Measurements from ENCODE around the gene NAA60.
"Not testable (repeated sequence)": the region's sequence is repeated elsewhere in the genome, so short reads cannot be mapped to it uniquely, and the experiment has no call there.

Gene NAA60

DNA sequence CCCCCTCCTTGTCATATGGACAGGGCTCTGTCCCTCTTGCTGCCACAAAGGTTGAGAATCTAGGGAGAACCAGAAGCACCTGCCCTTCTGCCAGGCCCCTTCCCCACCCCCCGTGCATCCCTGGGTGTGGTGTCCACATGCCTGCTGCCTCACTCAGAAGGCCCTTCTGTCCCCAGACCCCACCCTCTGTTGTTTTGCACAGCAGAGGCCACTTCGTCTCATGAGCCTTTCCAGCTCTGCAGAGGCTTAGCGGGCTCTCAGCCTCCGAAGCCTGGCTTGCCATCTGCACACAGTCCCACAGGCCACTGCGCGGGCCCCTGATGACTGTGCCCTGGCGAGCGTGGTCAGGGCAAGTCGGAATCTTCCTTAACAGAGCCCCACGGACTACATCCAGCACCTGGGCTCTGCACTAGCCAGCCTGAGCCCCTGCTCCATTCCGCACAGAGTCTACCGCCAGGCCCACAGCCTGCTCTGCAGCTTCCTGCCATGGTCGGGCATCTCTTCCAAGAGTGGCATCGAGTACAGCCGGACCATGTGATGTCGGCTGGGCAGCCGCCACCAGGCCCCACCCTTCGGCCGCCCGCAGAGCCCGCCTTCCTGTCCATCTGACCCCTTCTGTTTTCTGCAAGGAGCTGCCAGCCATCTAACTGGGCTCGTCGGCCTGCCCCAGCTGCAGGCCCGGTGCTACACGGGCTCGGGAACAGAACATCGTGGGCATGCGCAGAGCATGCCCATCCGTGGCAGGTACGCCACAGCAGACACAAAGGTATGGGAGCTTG is 41.0 kb downstream of the NAA60 start:
- no peak for DNase-seq

GRCh38 chr16:3485097-3485745 is 41.7 kb downstream of the NAA60 start:
- DNase-seq: no peak

DNA sequence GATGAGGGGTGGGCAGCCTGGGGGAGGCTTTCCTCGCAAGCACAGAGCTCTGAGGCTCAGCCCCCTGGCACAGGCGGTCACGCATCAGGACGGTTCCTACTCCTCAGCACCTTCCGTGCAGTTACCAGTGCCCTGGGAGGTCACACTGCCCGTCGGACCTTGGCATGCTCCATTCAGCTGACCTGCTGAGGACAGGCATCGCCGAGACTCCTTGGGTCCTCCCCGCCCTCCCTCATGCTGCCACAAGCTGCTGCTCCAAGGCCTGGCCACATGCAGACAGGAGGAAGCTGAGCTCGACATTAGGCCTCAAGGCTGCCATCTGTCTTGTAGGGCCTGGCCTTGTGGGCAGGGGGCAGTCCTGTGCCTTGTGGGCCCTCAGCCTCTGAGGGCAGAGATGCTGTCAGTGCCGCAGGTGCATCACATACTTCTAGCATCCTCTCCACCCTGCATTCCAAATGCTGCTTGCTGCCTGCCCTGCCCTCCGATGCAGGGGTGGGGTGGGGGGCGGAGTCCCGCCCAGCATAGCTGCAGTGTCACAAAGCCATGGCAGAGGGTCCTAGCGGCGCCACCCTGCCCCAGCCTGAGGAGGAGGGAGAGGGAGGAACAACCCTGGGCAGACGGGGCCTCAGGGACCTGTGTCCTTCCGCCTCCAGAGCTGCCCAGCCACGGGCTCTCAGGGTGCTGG is 42.5 kb downstream of the NAA60 start:
- no peak for DNase-seq

- no peak for DNase-seq
Measured at GRCh38 chr16:3486506-3487215, 43.2 kb downstream of the NAA60 start.

GRCh38 chr16:3487521-3488410 is 44.3 kb downstream of the NAA60 start:
- no peak for DNase-seq

GRCh38 chr16:3488801-3489200 is 45.3 kb downstream of the NAA60 start:
- DNase-seq: no peak

GRCh38 chr16:3490911-3491629 is 47.6 kb downstream of the NAA60 start:
- DNase-seq: no peak

DNA sequence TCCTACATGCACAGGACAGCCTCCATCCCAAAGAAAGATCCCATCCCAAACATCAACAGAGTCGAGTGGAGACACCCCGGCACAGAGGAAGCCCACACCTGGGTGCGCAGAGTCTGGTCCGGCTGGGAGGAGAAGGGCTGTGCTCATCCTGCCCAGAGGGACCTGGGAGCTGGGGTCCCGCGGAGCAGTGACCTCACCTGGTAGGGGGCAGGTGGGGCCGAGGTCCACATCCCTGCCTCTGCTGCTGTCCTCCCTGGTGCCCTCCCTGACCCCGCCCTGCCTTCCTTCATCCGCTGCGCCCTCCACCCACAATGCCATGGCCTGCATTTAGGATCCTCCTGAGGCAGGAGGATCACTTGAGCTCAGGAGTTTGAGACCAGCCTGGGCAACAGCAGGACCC is 48.9 kb downstream of the NAA60 start:
- no peak for DNase-seq

DNA sequence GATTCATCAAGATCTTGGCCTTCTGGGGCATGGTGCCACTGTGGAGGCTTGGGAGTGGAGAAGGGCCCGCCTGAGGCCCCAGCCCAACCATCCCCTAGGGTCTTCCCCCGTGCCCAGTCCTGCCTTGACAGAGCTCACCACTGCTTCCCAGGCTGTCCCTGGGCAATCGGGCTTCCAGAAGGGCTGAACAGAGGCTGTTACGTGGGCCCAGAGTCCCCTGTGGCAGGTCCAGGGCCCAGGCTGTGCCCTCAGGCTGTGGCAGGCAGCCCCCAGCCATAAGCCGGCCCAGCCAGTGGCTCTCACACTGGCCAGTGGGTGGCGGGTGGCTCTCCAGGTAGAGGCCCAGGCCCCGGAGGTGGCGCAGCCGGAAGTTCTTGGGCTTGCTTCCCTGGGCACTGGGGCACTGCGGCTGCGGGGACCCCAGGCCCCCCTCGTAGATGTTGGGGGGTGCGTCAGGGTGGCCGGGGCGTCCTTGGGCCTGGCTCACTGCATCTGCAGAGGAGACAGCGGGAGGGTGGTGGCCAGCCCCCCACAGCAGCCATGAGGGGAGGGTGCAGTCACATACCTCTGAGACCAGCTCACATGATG is 51.0 kb downstream of the NAA60 start:
- no peak for DNase-seq

GRCh38 chr16:3495176-3495575 is 51.7 kb downstream of the NAA60 start, which contains the start of gene C16orf90:
Gene C16orf90, minus strand, starts transcription at chr16:3495489. Its CDS starts 68 bp downstream, at chr16:3495421.
- DNase-seq: no peak

DNA sequence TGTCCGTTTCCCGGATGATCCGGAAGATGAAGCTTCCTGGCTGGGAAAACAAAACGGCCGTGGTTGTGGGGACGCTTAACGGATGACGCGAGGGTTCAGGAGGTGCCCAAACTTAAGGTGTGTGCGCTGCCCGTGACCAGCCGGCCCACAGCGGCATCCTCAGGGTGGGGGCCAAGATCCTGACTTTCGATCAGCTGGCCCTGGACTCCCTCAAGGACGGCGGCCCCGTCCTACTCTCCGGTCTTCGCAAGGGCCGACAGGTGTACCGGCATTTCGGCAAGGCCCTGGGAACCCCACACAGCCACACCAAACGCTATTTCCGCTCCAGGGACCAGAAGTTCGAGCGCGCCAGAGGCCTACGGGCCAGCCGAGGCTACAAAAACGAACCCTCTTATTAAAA is 52.9 kb downstream of the NAA60 start:
- no peak for DNase-seq

DNA sequence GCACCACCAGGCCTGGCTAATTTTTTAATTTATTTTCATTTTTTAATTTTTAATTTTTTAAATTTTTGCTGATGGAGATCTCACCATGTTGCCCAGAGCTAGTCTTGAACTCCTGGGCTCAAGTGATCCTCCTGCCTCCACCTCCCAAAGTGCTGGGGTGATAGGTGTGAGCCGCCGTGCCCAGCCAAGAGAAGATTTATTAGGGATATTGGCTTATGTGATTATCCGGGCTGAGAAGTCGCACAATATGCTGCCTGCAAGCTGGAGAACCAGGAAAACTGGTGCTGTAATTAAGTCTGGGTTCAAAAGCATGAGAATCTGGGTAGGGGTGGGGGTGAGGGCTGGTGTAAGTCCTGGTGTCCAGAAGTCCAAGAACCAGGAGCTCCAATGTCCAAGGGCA is 54.3 kb downstream of the NAA60 start:
- DNase-seq: no peak

DNA sequence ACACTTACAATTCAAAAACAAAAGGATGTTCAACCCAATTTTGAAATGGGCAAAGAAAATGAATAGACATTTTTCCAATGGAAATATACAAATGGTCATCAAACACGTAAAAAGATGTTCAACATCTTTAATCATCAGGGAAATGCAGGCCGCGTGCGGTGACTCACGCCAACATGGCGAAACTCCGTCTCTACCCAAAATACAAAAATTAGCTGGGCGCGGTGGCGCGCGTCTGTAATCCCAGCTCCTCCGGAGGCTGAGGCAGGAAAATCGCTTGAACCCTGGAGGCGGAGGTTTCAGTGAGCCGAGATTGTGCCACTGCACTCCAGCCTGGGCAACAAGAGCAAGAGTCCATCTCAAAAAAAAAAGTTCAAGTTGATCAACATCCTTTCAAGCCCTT is 55.5 kb downstream of the NAA60 start:
- DNase-seq: no peak

GRCh38 chr16:3501412-3501761 is 57.9 kb downstream of the NAA60 start:
- not testable (repeated sequence) for DNase-seq

GRCh38 chr16:3501783-3502400 is 58.4 kb downstream of the NAA60 start:
- DNase-seq: no peak

DNA sequence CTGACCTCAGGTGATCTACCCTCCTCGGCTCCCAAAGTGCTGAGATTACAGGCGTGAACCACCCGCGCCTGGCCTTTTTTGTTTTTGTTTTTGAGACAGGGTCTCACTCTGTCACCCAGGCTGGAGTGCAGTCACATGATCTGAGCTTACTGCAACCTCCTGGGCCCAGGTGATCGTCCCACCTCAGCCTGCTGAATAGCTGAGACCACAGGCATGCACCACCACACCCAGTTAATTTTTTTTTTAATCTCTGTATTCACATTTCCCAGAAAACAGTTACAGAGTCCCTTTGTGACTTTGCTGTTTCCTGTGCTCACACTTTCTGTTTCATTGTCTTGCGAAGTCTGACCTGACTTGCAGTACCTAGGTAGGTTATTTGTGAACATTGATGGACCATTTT is 60.0 kb downstream of the NAA60 start:
- peak in 2 of 5 experiments; percentile 53 to 88 for DNase-seq

DNA sequence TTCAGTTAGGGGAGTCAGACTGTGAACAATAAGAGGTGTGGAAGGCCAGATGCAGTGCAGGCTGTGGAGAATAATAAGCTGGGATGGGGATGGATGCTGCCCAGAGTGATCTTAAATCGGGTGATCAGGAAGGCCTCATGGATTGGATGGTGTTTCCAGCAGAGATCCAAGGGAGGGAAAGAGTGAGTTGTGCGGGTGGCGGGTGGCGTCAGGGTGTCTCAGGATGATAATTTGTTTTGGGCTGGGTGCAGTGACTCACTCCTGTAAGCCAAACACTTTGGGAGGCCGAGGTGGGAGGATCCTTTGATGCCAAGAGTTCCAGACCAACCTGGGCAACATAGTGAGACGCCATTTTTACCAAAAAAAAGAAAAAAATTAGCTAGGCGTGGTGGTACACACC is 65.3 kb downstream of the NAA60 start:
- DNase-seq: no peak

DNA sequence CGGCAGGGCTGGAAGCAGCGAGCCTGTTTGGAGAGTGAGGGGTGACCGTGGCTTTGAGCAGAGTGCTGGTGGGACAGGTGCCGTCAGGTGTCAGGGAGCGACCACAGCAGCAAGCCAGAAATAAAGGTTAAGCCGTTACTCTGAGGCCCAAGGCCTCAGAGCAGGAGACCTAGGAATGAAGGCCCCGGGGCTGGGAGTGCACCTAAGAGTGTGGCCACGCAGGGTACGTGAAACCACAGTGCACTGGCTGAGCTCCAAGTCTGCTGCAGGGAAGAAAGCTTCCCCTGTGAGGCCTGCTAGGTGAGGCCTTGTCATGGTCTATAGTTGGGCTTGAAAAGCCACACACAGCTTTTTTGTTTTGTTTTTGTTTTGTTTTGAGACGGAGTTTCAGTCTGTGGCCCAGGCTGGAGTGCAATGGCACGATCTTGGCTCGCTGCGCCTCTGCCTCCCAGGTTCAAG is 66.0 kb downstream of the NAA60 start:
- DNase-seq: peak in 4 of 5 experiments; percentile 43 to 95 (median 60)

GRCh38 chr16:3510416-3510815 is 66.9 kb downstream of the NAA60 start:
- no peak for DNase-seq

All from T-helper 2 cell (primary cell).